ENCODE data around the gene TMEM131.
"Not testable (repeated sequence)": the region's sequence is repeated elsewhere in the genome, so short reads cannot be mapped to it uniquely, and the experiment has no call there.

TMEM131 gene

GRCh38 chr2:98025481-98026037 is 29.8 kb upstream of the TMEM131 start:
- no peak for DNase-seq

GRCh38 chr2:98022067-98022466 is 26.3 kb upstream of the TMEM131 start:
- DNase-seq = not testable (repeated sequence)

- DNase-seq = peak in 32 of 58 donors; percentile 6 to 61 (median 22)
Observed at GRCh38 chr2:98020992-98021713, 25.4 kb upstream of the TMEM131 start.

DNA sequence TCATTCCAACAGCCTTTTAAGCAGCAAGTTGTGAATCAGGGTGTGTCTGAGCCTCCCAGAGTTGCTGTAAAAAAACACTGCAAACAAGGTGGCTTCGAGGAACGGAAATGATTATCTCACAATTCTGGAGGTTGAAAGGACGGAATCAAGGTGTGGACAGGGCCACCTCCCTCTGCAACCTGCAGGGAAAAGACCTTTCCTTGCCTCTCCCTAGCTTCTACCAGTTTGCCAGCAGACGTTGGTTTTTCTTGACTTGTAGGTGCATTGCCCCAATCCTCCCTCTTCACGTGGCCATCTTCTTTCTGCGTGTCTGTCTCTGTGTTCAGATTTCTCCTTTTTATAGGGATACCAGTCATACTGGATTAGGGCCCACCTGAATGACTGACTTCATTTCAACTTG is 24.8 kb upstream of the TMEM131 start:
- DNase-seq = no peak

- no peak for DNase-seq
Observed at GRCh38 chr2:98016908-98017670, 21.3 kb upstream of the TMEM131 start.

DNA sequence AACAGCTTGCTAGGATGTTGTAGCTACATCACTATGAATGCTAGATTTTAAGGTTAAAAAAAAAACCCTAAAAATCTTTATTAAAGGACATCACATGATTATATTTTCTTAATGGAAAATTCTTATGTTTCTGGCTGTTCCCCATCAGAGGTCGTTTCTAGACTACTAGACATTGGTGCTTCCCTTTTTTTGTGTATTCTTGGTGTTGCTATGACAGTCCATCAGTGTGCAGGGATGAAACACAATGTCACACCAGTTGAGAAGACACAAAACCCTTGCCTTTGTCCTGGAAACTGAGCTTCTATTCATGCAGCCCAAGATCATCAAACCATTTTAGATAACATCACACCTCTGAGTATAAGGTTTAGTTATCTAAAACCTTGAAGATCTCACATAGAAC is 19.9 kb upstream of the TMEM131 start:
- no peak for DNase-seq

- DNase-seq = no peak
Observed at GRCh38 chr2:98014379-98014778, 18.6 kb upstream of the TMEM131 start.

DNA sequence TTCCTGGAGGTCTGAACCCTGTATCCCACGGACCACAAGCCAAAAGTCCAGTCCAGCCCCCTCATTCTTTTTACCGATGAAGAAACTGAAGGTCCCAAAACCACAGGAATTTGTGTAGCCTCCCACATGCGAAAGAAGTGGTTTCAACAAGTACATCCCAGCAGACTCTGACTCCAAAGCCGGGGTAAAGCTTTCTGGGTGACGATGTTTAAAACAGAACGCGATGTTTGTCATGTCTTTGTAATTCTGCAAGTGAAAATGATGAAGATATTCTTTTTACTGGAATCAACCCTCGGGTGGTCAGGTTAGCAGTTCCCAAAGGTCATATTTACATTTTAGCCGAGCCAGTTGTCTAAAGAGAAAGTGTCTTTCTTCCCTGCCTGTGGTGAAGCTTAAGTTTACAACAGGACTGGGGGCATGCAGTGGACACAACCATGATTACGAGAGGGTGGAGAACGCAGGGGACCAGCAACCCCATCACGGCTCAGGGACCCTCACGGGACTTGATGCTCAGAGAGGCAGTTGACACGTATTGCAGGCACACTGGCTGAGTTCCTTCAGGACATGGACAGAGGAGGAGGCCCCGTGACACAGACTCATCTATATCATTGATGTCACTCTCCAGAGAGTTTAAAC is 17.8 kb upstream of the TMEM131 start:
- no peak for DNase-seq

- DNase-seq = peak in 1 of 58 donors; percentile 37
Observed at GRCh38 chr2:98012561-98012991, 16.8 kb upstream of the TMEM131 start.

DNA sequence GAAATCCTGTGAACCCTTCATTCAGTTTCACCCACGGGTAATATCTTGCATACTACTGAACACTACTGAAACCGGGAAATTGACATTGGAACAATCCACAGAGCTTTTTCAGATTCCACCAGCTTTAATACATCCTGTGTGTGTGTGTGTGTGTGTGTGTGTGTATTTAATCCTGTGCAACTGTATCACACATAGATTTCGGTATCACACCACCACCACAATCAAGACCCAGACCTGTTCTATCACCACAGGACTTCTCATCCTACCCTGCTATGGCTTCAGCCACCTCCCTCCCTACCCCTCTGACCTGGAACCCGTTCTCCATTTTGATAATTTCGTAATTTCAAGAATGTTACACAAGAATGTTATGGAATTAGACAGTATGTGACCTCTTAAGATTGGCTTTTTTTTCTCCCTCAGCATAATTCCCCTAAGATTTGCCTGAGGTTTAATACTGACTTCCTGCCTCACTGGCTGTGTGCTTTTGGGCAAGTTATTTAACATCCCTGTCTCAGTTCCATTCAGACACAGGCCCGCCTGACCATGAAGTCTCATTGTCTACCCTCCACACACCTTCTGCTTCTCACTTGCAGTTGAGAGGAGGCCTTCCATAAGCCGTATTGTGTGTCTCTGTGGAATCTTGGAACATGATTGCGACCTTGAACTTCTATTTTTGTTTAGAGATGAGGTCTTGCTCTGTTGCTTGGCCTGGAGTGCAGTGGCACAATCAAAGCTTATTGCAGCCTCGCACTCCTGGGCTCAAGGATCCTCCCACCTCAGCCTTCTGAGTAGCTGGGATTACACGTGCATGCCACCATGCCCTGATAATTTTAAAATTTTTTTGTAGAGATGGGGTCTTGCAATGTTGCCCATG is 14.4 kb upstream of the TMEM131 start:
- DNase-seq = no peak

GRCh38 chr2:98008415-98008814 is 12.7 kb upstream of the TMEM131 start:
- DNase-seq = no peak

- no peak for DNase-seq
Observed at GRCh38 chr2:98006378-98006777, 10.6 kb upstream of the TMEM131 start.

GRCh38 chr2:98004613-98005012 is 8.9 kb upstream of the TMEM131 start:
- DNase-seq = no peak

DNA sequence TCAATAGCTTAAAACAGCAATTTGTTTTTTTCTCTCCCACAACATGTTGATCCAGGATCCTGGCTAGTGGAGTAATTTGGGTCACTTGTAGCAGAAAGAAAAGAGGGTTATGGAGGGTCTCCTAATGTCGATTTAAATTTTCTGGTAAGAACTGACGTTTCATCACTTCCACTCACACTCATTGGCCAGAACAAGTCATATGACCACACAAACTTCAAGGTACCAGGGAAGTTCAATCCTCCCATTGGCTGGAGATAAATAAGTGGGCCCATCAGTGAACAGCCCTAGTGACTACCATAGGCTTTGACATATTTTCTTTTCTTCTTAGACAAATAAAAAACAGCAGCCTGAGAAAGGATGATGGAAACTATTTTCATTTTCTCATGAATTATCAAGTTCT is 8.3 kb upstream of the TMEM131 start:
- DNase-seq = no peak

DNA sequence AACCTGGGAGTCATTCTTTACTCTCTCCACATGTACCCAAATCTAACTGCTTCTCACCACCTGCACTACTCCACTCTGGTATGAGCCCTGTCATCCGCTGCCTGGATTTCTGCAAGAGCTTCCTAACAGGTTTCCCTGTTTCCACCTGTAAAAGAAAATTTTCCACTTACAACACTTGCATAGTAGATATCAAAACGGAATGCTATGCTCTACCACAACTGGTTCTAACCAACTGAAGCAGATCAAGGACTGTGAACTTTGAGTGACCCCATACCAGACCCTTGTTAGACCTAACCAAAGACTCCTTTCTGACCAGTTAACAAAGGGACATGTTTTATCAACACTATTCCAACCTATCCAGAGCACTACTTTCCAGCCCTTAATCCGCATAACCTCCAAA is 3.8 kb upstream of the TMEM131 start:
- no peak for DNase-seq

DNA sequence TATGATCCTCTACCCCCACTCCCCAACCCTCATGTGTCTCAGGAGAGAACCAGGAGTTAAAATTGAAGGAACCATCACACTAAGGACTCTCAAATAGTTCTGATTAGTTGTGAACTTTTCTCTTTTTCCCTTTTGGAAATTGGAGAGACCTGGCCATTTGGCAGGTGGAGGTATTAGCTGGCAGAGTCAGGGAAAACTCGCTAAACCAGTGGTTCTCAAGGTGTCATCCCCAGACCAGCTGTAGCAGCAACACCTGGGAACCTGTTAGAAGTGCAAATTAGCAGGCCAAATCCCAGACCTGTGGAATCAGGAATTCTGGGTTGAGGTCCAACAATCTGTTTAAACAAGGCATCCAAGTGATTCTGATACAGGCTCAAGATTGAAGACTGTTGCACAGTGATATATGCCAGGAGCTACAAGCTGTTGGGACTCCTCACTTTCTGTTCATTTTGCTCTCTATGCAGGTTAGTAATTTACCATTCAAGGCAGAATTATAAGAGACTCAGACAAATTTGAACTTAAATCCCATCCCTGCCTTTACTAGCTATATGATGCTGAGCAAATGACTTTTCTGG is 2.8 kb upstream of the TMEM131 start:
- no peak for DNase-seq

DNA sequence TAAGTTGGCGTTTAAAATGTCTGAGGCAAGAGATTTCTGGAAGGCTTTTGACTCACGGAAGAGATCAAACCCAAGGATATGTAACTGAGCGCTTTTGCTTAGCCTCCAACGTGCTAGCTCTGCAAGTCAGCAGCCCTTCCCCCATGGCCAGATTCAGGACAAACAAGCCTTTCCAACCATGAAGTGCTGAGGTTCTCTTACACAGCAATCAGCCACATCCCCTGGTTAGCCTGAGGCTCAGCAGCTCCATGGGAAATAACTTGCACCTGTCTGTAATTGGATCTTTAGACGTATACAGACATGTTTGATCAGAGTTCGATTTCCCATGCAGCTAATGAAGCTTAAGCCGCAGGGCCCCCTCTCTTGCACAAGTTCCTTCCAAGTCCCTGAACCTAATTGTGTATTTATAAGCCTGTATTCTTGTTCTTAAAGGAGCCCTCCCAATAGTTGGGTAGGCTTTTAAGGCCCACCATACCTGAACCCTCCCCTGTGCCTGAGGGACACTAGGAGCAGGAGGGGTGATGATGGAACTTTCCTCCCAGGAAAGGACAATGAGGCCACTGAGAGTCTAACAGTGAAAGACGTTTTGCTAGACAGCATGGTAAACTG is 2.1 kb upstream of the TMEM131 start:
- DNase-seq = no peak

DNA sequence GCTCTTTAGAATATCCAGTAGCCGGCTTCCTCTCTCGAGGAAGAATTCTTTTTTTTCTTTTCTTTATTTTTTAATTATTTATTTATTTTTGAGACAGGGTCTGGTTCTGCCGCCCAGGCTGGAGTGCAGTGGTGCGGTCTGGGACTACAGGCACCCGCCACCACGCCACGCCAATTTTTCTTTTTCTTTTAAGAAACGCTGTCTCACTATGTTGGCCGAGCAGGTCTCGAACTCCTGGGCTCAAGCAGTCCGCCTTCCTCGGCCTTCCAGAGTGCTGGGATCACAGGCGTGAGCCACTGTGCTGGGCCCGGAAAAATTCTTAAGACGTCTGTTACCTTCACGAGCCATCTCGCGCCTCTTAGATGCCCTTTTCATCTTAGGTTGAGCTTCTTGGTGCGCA is 931 bp upstream of the TMEM131 start:
- DNase-seq = peak in 3 of 58 donors; percentile 5 to 19 (median 17)

GRCh38 chr2:97995026-97995733 is 568 bp downstream of the TMEM131 start:
- DNase-seq = peak in 29 of 58 donors; percentile 12 to 73 (median 45)

All from anterior cingulate cortex (tissue), 58 donors.